HG03280 (cell line): ENCODE measurements around the gene FOXP1.

Experiments used
- ATAC-seq: cut with Tn5 transposase; IDR thresholded peaks from one replicate; pipeline ENCODE4 v1.9.1; 2021; ENCODE audit warnings: mild to moderate bottlenecking, moderate library complexity; ENCODE audit not compliant: unreplicated experiment

FOXP1 gene

GRCh38 chr3:71583566-71584393 lies at the start of gene FOXP1:
FOXP1 (minus strand) TSS chr3:71583728; CDS start chr3:71198381, 385,347 bp downstream.
- peak; percentile 44 for ATAC-seq

- ATAC-seq: no peak
Observed at GRCh38 chr3:71629711-71630110, 46.2 kb upstream of the FOXP1 start.

- ATAC-seq: no peak
Observed at GRCh38 chr3:71629289-71629688, 45.8 kb upstream of the FOXP1 start.

GRCh38 chr3:71628522-71628921 lies 45.0 kb upstream of the FOXP1 start:
- no peak for ATAC-seq

- no peak for ATAC-seq
Observed at GRCh38 chr3:71625676-71626075, 42.1 kb upstream of the FOXP1 start.

GRCh38 chr3:71621825-71622537 lies 38.5 kb upstream of the FOXP1 start:
- ATAC-seq: no peak

GRCh38 chr3:71618538-71618937 lies 35.0 kb upstream of the FOXP1 start:
- ATAC-seq: no peak

GRCh38 chr3:71616571-71617021 lies 33.1 kb upstream of the FOXP1 start:
- no peak for ATAC-seq

GRCh38 chr3:71614869-71615268 lies 31.3 kb upstream of the FOXP1 start:
- ATAC-seq: no peak

GRCh38 chr3:71614426-71614825 lies 30.9 kb upstream of the FOXP1 start:
- ATAC-seq: no peak

GRCh38 chr3:71611099-71611498 lies 27.6 kb upstream of the FOXP1 start:
- no peak for ATAC-seq

GRCh38 chr3:71607364-71607763 lies 23.8 kb upstream of the FOXP1 start:
- ATAC-seq: no peak

GRCh38 chr3:71606582-71606981 lies 23.1 kb upstream of the FOXP1 start:
- no peak for ATAC-seq

- ATAC-seq: no peak
Observed at GRCh38 chr3:71602256-71602655, 18.7 kb upstream of the FOXP1 start.

GRCh38 chr3:71601811-71602210 lies 18.3 kb upstream of the FOXP1 start:
- ATAC-seq: no peak

- no peak for ATAC-seq
Observed at GRCh38 chr3:71600646-71601288, 17.2 kb upstream of the FOXP1 start.

- no peak for ATAC-seq
Observed at GRCh38 chr3:71599416-71599815, 15.9 kb upstream of the FOXP1 start.

GRCh38 chr3:71598292-71598691 lies 14.8 kb upstream of the FOXP1 start:
- no peak for ATAC-seq

GRCh38 chr3:71597286-71597685 lies 13.8 kb upstream of the FOXP1 start:
- no peak for ATAC-seq

GRCh38 chr3:71593106-71593505 lies 9.6 kb upstream of the FOXP1 start:
- no peak for ATAC-seq

- ATAC-seq: no peak
Observed at GRCh38 chr3:71591101-71591500, 7.6 kb upstream of the FOXP1 start.

GRCh38 chr3:71589132-71589531 lies 5.6 kb upstream of the FOXP1 start:
- no peak for ATAC-seq
